NT2/D1 (cell line): ENCODE results near the gene ANKS4B.

Experiments
- DNase-seq: peaks from one replicate; pipeline ENCODE4 v3.0.0-alpha.2; 2011; ENCODE audit warnings: low read depth, low spot score
- H3K27me3 ChIP-seq: 2 replicates; pipeline ENCODE4 v1.6.0; 2011; ENCODE audit warnings: mild to moderate bottlenecking; ENCODE audit not compliant: insufficient read length, insufficient read depth
- H3K36me3 ChIP-seq: 2 replicates; pipeline ENCODE4 v1.6.1; 2011; ENCODE audit warnings: mild to moderate bottlenecking, low read length, mixed read lengths; ENCODE audit not compliant: insufficient read depth, insufficient read length
- H3K4me1 ChIP-seq: 2 replicates; pipeline ENCODE4 v1.5.1; 2011; ENCODE audit not compliant: insufficient read depth, insufficient read length
- H3K4me3 ChIP-seq: 2 replicates; pipeline ENCODE4 v1.5.1; 2011; ENCODE audit warnings: low read depth; ENCODE audit not compliant: insufficient read length
- H3K9ac ChIP-seq: 2 replicates; pipeline ENCODE4 v1.6.0; 2011; ENCODE audit warnings: low read depth; ENCODE audit not compliant: insufficient read length
- H3K9me3 ChIP-seq: 2 replicates; pipeline ENCODE4 v1.5.1; 2011; ENCODE audit warnings: mild to moderate bottlenecking, low read length; ENCODE audit not compliant: insufficient read depth
- SUZ12 ChIP-seq: IDR thresholded peaks from 2 replicates; pipeline ENCODE4 v1.6.1; 2011; ENCODE audit not compliant: insufficient read length, insufficient read depth; ENCODE audit errors: extremely low read depth
- YY1 ChIP-seq: IDR thresholded peaks from 2 replicates; pipeline ENCODE4 v1.6.1; 2011; ENCODE audit not compliant: insufficient read length, insufficient read depth
- ZNF274 ChIP-seq: IDR thresholded peaks from 2 replicates; pipeline ENCODE4 v1.6.1; 2011; ENCODE audit warnings: mild to moderate bottlenecking, low read depth, low read length

The ANKS4B gene

GRCh38 chr16:21233521-21234150 lies at the start of gene ANKS4B:
Gene ANKS4B, plus strand, starts transcription at chr16:21233699. Its CDS starts 39 bp downstream, at chr16:21233738.
- H3K9me3 ChIP-seq: no peaks in the 10 kb centered on the region
- H3K9ac ChIP-seq: no peak within 1 kb of the TSS
- no peaks in the 10 kb centered on the region for H3K4me1 ChIP-seq
- no peaks in the 10 kb centered on the region for H3K36me3 ChIP-seq
- no peaks in the 10 kb centered on the region for H3K27me3 ChIP-seq
- DNase-seq: no peak
- H3K4me3 ChIP-seq: no peak within 1 kb of the TSS
- TF ChIP-seq ZNF274 (no peak), SUZ12 (no peak), YY1 (no peak)

DNA sequence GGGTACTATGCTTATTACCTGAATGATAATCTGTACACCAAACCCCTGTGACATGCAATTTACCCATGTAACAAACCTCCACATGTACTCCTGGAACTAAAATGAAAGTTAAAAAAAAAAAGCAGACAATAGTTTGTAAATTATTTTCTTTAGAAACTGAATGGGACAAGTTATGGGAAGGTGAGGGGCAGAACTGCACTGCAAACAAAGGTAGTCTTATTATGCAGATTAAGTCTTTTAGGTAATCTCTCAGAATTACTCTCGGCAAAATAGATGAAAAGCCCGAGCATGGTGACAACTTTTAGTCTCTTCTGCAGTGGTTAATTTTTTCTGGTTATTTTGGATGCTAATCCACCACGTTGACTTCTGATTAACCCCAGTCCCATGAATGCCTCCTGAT lies 49.5 kb upstream of the ANKS4B start:
- H3K4me3 ChIP-seq: no peak overlapping the region
- peaks cover 21% of the 10 kb centered on the region; the same call in 1 of the 2 replicates for H3K9me3 ChIP-seq
- peaks cover 7% of the 10 kb centered on the region for H3K27me3 ChIP-seq
- H3K36me3 ChIP-seq: peaks cover 29% of the 10 kb centered on the region
- H3K4me1 ChIP-seq: peaks cover 4% of the 10 kb centered on the region
- DNase-seq: no peak
- TF ChIP-seq SUZ12 (no peak), YY1 (no peak), ZNF274 (no peak)
- H3K9ac ChIP-seq: no peak overlapping the region

DNA sequence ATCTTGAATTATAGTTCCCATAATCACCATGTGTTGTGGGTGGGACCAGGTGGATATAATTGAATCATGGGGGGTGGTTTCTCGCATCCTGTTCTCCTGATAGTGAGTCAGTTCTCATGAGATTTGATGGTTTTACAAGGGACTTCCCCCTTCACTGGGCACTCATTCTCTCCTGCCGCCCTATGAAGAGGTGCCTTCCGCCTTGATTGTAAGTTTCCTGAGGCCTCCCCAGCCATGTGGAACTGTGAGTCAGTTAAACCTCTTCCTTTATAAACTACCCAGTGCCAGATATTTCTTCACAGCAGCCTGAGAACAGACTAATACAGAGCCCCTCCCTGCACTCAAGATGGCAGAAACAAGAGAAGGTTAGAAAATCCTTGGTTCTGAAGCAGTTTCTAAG lies 48.7 kb upstream of the ANKS4B start:
- H3K36me3 ChIP-seq: peaks cover 21% of the 10 kb centered on the region
- no peak overlapping the region for H3K4me3 ChIP-seq
- no peak for TF ChIP-seq SUZ12
- TF ChIP-seq ZNF274: no peak
- TF ChIP-seq YY1: no peak
- no peak for DNase-seq
- peaks cover 12% of the 10 kb centered on the region for H3K27me3 ChIP-seq
- no peak overlapping the region for H3K9ac ChIP-seq
- peaks cover 4% of the 10 kb centered on the region for H3K4me1 ChIP-seq
- H3K9me3 ChIP-seq: peaks cover 21% of the 10 kb centered on the region; the same call in 1 of the 2 replicates

DNA sequence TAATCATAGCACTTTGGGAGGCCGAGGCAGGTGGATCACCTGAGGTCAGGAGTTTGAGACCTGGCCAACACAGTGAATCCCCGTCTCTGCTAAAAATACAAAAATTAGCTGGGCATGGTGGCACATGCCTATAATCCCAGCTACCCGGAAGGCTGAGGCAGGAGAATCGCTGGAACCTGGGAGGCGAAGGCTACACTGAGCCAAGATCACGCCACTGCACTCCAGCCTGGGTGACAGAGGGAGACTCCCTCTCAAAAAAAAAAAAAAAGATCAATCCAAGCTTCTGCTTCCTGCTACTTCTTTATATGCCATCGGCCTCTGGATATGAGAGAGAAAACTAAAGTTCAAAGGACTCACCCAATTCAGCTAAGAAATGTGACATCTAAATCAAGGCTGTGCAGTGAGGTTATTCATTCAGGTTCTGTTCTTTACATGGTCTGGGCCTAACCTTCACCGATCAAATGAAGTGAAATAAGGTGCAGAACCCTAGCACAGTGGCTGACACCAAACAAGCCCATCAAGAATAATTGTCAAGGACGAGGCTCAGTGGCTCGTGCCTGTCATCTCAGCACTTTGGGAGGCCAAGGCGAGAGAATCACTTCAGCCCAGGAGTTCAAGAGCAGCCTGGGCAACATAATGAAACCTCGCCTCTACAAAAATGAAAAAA lies 47.7 kb upstream of the ANKS4B start:
- H3K27me3 ChIP-seq: peaks cover 12% of the 10 kb centered on the region
- no peak overlapping the region for H3K9ac ChIP-seq
- peaks cover 14% of the 10 kb centered on the region for H3K36me3 ChIP-seq
- H3K9me3 ChIP-seq: peaks cover 16% of the 10 kb centered on the region; the same call in 1 of the 2 replicates
- no peak overlapping the region for H3K4me3 ChIP-seq
- TF ChIP-seq SUZ12: no peak
- TF ChIP-seq YY1: no peak
- TF ChIP-seq ZNF274: no peak
- DNase-seq: no peak
- peaks cover 4% of the 10 kb centered on the region for H3K4me1 ChIP-seq

GRCh38 chr16:21186326-21186691 lies 47.2 kb upstream of the ANKS4B start:
- Histone ChIP-seq H3K36me3 (peaks cover 9% of the 10 kb centered on the region), H3K4me3 (no peak overlapping the region), H3K9ac (no peak overlapping the region), H3K4me1 (peaks cover 4% of the 10 kb centered on the region), H3K9me3 (peaks cover 13% of the 10 kb centered on the region; the same call in 1 of the 2 replicates), H3K27me3 (peaks cover 12% of the 10 kb centered on the region)
- TF ChIP-seq SUZ12 (no peak), YY1 (no peak), ZNF274 (no peak)
- DNase-seq: no peak

DNA sequence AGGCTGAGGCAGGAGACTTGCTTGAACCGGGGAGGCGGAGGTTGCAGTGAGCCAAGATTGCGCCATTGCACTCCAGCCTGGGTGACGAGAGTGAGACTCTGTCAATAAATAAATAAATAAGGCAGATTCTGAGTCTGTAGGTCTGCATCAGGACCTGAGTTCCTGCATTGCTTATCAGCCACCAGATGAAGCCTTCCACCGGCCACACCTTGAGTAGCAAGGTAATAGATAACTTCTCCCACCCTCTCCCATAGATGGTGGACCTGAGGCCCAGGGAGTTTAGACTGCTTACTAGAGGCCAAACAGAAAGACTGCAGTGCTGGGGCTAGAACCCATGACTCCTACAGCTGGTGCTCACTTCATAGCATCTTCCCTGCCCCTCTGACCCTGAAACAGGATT lies 44.2 kb upstream of the ANKS4B start:
- Histone ChIP-seq H3K27me3 (peaks cover 12% of the 10 kb centered on the region), H3K36me3 (no peaks in the 10 kb centered on the region), H3K9me3 (no peaks in the 10 kb centered on the region), H3K4me1 (peaks cover 4% of the 10 kb centered on the region), H3K4me3 (no peak overlapping the region), H3K9ac (no peak overlapping the region)
- TF ChIP-seq YY1 (no peak), SUZ12 (no peak), ZNF274 (no peak)
- DNase-seq: no peak

DNA sequence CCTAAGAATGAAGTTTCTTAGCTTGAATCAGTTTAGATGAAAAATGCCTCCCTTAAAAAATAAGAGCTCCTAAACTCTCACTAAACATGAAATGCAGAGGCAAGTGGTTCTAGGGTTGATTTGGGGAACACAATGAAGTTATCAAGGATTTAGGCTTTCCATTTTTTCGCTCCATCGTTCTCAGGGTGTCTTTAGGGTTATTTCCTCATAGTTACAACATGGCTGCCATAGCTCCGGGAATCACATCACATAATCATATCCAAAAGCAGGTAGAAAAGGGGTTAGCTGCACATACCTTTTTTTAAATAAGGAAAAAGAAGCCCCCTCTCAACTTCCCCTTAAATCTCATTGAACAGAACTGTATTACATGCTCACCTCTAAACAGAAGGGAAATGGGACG lies 43.5 kb upstream of the ANKS4B start:
- TF ChIP-seq SUZ12: no peak
- TF ChIP-seq ZNF274: no peak
- no peak for TF ChIP-seq YY1
- Histone ChIP-seq H3K9me3 (no peaks in the 10 kb centered on the region), H3K36me3 (no peaks in the 10 kb centered on the region), H3K4me1 (peaks cover 4% of the 10 kb centered on the region), H3K27me3 (peaks cover 12% of the 10 kb centered on the region), H3K4me3 (no peak overlapping the region), H3K9ac (no peak overlapping the region)
- no peak for DNase-seq
